ENCODE results near the gene RPP21. TPM values are rescaled to one million over a fixed set of nuclear protein-coding genes. Genes with fewer than 3 reads are reported as not detected.

The RPP21 gene
- total RNA-seq, 1 donor from 2014 or later: 33.5 TPM

DNA sequence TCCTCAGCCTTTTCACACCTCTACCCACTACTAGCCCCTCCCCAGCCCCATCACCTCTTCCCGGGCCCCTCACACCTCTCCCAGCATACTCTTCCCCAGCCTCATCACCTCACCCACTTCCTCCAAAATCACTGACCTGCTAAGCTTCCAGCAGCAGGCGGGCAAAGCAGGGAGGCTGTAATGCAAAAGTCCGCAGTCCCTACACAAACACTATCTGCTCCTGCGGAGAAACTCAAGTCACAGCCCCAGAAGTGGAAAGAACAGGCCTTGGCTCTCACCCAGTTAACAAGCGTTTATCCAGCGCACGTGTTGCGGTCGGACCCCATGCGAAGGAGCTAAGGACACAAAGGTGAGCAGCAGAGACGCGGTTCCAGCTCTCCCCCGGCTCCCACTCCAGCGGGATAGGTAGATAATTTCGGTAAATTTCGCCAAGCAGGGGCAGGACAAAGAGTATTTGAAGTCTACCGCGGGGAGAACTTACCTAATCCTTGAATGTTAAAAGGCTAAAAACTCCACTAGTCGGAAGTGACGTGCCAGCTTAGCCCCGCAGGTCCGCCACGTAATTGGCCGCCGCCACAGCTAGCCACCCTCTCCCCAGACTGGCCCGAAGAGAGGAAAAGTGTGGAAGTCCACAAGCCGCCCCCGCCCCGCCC lies 19.0 kb upstream of the RPP21 start:
- Mint-ChIP-seq H3K9me3 (ENCODE audit: unreplicated experiment) (no peaks in the 10 kb centered on the region), H3K4me3 (ENCODE audit: unreplicated experiment) (peak overlapping the region; percentile 98), H3K27me3 (ENCODE audit: low read depth, unreplicated experiment) (no peaks in the 10 kb centered on the region), H3K27ac (ENCODE audit: unreplicated experiment) (peak overlapping the region; percentile 98), H3K36me3 (ENCODE audit: low read depth, unreplicated experiment) (peaks cover 8% of the 10 kb centered on the region), H3K4me1 (ENCODE audit: low read depth, unreplicated experiment) (peaks cover 36% of the 10 kb centered on the region)
- no peak for FAIRE-seq
- Histone ChIP-seq H2AFZ (ENCODE audit: low read depth, low read length) (peak overlapping the region; percentile 91), H3K36me3 (ENCODE audit: insufficient read depth, low read length) (peaks cover 7% of the 10 kb centered on the region), H3K4me1 (ENCODE audit: insufficient read depth, low read length) (peaks cover 35% of the 10 kb centered on the region), H4K20me1 (ENCODE audit: insufficient read depth, low read length) (peaks cover 45% of the 10 kb centered on the region), H3K27me3 (ENCODE audit: insufficient read depth, low read length) (no peaks in the 10 kb centered on the region), H3K9ac (ENCODE audit: low read length) (peak overlapping the region; percentile 94), H3K4me3 (ENCODE audit: insufficient read depth, low read depth, low read length) (peak overlapping the region; percentile 96), H3K79me2 (ENCODE audit: insufficient read depth, low read length) (peaks cover 61% of the 10 kb centered on the region), H3K4me2 (ENCODE audit: low read length) (peak overlapping the region; percentile 99), H3K27ac (ENCODE audit: low read depth, low read length) (peak overlapping the region; percentile 92), H3K9me3 (ENCODE audit: insufficient read depth, low read depth, low read length) (no peaks in the 10 kb centered on the region)
- peak; percentile 77 for DNase-seq (ENCODE audit: low read depth)
- TF ChIP-seq EZH2 (IDR thresholded peaks at IDR 0.05; ENCODE audit: insufficient read depth, low read length): no peak
- TF ChIP-seq, protein P1, sequence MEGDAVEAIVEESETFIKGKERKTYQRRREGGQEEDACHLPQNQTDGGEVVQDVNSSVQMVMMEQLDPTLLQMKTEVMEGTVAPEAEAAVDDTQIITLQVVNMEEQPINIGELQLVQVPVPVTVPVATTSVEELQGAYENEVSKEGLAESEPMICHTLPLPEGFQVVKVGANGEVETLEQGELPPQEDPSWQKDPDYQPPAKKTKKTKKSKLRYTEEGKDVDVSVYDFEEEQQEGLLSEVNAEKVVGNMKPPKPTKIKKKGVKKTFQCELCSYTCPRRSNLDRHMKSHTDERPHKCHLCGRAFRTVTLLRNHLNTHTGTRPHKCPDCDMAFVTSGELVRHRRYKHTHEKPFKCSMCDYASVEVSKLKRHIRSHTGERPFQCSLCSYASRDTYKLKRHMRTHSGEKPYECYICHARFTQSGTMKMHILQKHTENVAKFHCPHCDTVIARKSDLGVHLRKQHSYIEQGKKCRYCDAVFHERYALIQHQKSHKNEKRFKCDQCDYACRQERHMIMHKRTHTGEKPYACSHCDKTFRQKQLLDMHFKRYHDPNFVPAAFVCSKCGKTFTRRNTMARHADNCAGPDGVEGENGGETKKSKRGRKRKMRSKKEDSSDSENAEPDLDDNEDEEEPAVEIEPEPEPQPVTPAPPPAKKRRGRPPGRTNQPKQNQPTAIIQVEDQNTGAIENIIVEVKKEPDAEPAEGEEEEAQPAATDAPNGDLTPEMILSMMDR (IDR thresholded peaks at IDR 0.05; ENCODE audit: insufficient read depth, low read depth, low read length): no peak

DNA sequence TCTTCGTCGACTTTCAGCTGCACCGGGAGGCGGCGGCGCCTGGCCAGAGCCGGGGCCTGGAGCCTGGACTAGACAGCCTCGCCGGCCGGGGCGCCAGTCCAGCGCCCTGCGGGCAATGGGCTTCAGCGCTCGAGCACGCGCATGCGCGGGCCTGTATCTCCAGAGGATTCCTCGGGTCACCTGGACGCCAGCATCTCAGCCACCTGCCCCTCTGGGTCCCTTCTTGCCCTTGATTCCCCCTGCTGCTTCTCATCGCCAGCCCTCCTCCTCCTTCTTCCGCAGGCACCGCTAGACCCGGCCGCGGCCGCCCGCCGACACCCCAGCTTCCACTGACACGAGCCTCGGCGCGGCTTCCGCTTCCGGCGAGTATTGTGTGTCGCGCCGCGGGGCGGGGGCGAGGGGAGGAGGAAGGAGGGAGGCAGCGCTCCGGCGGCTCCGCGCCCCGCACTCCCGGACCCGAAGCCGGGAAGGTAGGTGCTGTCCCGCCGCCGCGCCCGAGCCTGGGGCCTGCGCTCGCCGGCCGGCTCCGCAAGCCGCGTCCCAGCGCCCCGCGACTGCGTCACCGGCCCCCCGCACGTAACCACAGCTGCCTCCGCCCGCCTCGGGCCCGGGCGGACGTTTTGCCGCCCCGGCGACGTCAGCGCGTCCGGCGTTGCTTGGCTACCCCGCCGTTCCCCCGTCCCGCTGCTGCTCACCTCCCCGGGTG lies 18.3 kb upstream of the RPP21 start, which contains the start of gene TRIM39:
Gene TRIM39, plus strand, starts transcription at position 402 of the 706 bp plus-strand sequence. CDS start 2,391 bp downstream, outside the sequence.
- H3K36me3 Mint-ChIP-seq (ENCODE audit: low read depth, unreplicated experiment): peaks cover 11% of the 10 kb centered on the region
- Histone ChIP-seq H3K9me3 (ENCODE audit: insufficient read depth, low read depth, low read length) (no peaks in the 10 kb centered on the region), H3K79me2 (ENCODE audit: insufficient read depth, low read length) (peaks cover 54% of the 10 kb centered on the region), H3K4me1 (ENCODE audit: insufficient read depth, low read length) (peaks cover 35% of the 10 kb centered on the region), H3K4me2 (ENCODE audit: low read length) (peak within 1 kb of the TSS; percentile 99), H3K4me3 (ENCODE audit: insufficient read depth, low read depth, low read length) (peak within 1 kb of the TSS; percentile 96), H4K20me1 (ENCODE audit: insufficient read depth, low read length) (peaks cover 38% of the 10 kb centered on the region), H3K27ac (ENCODE audit: low read depth, low read length) (peak within 1 kb of the TSS; percentile 92), H2AFZ (ENCODE audit: low read depth, low read length) (peak within 1 kb of the TSS; percentile 91), H3K36me3 (ENCODE audit: insufficient read depth, low read length) (peaks cover 11% of the 10 kb centered on the region), H3K27me3 (ENCODE audit: insufficient read depth, low read length) (no peaks in the 10 kb centered on the region), H3K9ac (ENCODE audit: low read length) (peak within 1 kb of the TSS; percentile 94)
- FAIRE-seq (no peak), DNase-seq (ENCODE audit: low read depth) (peak; percentile 48)
- no peaks in the 10 kb centered on the region for H3K27me3 Mint-ChIP-seq (ENCODE audit: low read depth, unreplicated experiment)
- no peaks in the 10 kb centered on the region for H3K9me3 Mint-ChIP-seq (ENCODE audit: unreplicated experiment)
- peak within 1 kb of the TSS; percentile 98 for H3K4me3 Mint-ChIP-seq (ENCODE audit: unreplicated experiment)
- H3K4me1 Mint-ChIP-seq (ENCODE audit: low read depth, unreplicated experiment): peaks cover 31% of the 10 kb centered on the region
- H3K27ac Mint-ChIP-seq (ENCODE audit: unreplicated experiment): peak within 1 kb of the TSS; percentile 98
- TF ChIP-seq, protein P1 (IDR thresholded peaks at IDR 0.05; ENCODE audit: insufficient read depth, low read depth, low read length): no peak
- no peak for TF ChIP-seq EZH2 (IDR thresholded peaks at IDR 0.05; ENCODE audit: insufficient read depth, low read length)

All from astrocyte (in vitro differentiated cells and primary cell).